ENCODE results near the gene SLC7A8.

DNA sequence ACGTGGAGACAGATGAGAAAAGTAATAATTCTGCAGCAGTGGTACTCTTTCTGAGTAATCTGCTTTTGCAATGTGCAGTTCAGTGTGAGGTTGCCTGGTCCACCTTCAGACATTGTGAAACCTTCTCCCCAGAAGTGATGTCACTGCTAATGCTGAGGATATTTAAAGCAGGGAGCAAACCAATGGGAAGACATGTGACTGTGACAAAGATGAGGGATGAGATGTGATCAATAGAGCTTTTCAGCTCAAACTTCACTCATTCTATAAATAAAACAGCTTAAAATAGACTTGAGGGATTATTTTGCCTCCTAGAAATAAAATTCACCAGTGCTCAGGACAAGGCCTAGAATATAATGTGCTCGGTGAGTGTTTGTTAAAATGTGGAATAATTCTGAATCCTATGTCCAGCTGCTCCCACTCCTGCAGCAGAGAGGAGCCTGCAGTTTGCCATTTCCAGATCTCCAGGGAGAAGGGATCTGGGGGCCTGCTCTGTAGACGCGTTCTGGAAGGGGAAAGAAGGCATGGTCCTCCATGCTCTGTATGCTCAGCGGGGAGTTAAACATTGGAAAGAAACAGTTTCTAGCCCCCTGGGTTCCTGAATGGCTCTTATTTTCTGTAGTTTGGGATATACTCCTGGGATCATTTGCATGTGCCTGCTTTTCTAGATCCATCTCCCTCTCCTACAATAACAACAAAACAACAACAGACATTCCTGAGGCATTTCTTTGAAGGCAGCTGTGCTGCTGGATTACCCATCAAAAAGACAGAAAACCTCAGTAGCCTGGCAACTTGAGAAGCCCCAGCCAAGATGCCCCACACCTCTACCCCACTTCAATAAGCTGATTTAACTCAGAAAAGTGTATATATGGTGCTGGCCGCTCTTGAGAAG is 8.9 kb downstream of the SLC7A8 start:
- TF ChIP-seq, protein P1, sequence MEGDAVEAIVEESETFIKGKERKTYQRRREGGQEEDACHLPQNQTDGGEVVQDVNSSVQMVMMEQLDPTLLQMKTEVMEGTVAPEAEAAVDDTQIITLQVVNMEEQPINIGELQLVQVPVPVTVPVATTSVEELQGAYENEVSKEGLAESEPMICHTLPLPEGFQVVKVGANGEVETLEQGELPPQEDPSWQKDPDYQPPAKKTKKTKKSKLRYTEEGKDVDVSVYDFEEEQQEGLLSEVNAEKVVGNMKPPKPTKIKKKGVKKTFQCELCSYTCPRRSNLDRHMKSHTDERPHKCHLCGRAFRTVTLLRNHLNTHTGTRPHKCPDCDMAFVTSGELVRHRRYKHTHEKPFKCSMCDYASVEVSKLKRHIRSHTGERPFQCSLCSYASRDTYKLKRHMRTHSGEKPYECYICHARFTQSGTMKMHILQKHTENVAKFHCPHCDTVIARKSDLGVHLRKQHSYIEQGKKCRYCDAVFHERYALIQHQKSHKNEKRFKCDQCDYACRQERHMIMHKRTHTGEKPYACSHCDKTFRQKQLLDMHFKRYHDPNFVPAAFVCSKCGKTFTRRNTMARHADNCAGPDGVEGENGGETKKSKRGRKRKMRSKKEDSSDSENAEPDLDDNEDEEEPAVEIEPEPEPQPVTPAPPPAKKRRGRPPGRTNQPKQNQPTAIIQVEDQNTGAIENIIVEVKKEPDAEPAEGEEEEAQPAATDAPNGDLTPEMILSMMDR (IDR thresholded peaks at IDR 0.05), result no peak
- TF ChIP-seq POLR2A (IDR thresholded peaks at IDR 0.05), result no peak

All from thyroid gland (tissue), 4 donors.